HL-60 (cell line): ENCODE measurements around the gene NUP62.
"Not testable (repeated sequence)": the region's sequence is repeated elsewhere in the genome, so short reads cannot be mapped to it uniquely, and the experiment has no call there.

Source experiments
- DNase-seq, 2 experiments: peaks; one replicate each; pipeline ENCODE4 v3.0.0-alpha.2; 2010 to 2020; ENCODE audit warnings: low read depth in 1 of 2, low spot score in 1 of 2
- H3K27ac ChIP-seq: fragments of 250-450 bp; sonication (Bioruptor Pico); replicated peaks from 2 replicates; pipeline ENCODE4 v1.5.1; 2020; ENCODE audit warnings: mild to moderate bottlenecking, moderate library complexity
- H3K27me3 ChIP-seq: fragments of 250-450 bp; sonication (Bioruptor Pico); 2 replicates; pipeline ENCODE4 v1.5.1; 2021; ENCODE audit warnings: mild to moderate bottlenecking, moderate library complexity; ENCODE audit not compliant: insufficient read depth, poor library complexity, severe bottlenecking
- H3K4me3 ChIP-seq: replicated peaks from 2 replicates; pipeline ENCODE4 v1.5.1; 2011; ENCODE audit warnings: mild to moderate bottlenecking, control low read depth, low read length; ENCODE audit not compliant: insufficient read depth
- GABPA ChIP-seq: IDR thresholded peaks from 2 replicates; pipeline ENCODE4 v1.6.1; 2012; ENCODE audit warnings: low read depth
- POLR2AphosphoS5 ChIP-seq: IDR thresholded peaks from 2 replicates; pipeline ENCODE4 v1.6.1; 2012; ENCODE audit warnings: low read depth
- SPI1 ChIP-seq: IDR thresholded peaks from 2 replicates; pipeline ENCODE4 v1.6.1; 2012; ENCODE audit warnings: low read depth, mild to moderate bottlenecking, borderline replicate concordance
- TF ChIP-seq, protein P1 (sequence below): IDR thresholded peaks from one replicate; pipeline ENCODE4 v1.5.1; 2011; ENCODE audit warnings: low read length, control low read depth, inconsistent platforms; ENCODE audit not compliant: insufficient read depth
- TF ChIP-seq, protein P2 (sequence below): IDR thresholded peaks from 2 replicates; pipeline ENCODE4 v1.6.1; 2012; ENCODE audit warnings: low read depth; ENCODE audit not compliant: insufficient replicate concordance

NUP62 gene

DNA sequence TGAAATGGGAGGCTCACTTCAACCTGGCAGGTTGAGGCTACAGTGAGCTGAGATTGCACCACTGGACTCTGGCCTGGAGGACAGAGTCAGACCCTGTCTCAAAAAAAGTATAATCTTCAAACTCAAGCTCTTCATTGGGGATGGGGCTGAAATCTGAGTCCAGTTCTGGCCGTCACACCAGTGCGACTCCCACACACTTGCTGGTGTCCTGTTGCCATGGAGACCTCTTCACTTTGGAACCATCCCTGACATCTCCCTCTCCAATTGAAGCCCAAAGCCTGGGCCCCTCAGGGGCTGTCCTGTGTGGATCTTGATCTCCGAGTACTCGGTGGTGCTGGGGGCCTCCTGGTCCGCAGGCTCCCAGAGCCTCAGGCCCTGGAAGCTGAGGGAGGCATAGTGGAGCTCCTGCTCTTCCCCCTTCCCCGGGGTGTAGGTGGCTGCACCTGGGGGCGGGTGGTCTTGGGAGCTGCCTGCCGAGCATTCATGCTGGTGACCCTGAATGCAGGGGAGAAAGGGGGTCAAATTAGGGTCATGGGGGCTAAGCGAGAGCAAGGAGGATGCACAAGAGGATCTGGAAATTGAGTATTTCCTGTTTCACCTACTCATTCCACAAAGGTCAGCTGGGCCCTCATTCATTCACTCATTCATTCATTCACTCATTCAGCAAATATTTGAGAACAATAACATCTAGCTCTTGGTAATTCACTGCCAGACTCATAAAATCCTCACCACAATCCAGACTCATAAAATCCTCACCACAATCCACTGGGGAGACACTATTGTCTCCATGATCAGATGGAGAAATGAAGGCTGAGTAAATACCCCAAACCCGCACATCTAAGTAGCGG is 20.7 kb upstream of the NUP62 start:
- Histone ChIP-seq H3K27me3 (no peaks in the 10 kb centered on the region), H3K4me3 (no peak overlapping the region), H3K27ac (no peak overlapping the region)
- TF ChIP-seq POLR2AphosphoS5, result no peak
- DNase-seq, result no peak

DNA sequence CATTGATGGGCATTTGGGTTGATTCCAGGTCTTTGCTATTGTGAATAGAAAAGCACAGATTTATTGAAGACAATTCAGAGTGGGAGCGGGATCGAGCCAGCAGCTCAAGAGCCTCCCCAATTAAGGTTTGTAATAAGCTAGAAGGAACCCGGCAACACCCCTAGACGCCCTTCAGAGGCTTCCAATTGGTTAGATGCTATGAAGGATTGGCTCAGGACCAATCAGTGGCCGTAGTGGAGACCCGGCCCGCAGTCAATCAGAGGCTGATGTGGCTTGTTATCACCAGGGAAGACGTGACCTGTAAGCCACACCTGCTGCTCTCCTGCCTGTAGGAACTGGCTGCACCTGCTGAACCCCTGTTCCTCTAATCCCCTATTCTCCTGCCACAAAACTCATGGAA is 17.1 kb upstream of the NUP62 start:
- DNase-seq, result no peak
- TF ChIP-seq SPI1, result no peak
- TF ChIP-seq, protein P1, sequence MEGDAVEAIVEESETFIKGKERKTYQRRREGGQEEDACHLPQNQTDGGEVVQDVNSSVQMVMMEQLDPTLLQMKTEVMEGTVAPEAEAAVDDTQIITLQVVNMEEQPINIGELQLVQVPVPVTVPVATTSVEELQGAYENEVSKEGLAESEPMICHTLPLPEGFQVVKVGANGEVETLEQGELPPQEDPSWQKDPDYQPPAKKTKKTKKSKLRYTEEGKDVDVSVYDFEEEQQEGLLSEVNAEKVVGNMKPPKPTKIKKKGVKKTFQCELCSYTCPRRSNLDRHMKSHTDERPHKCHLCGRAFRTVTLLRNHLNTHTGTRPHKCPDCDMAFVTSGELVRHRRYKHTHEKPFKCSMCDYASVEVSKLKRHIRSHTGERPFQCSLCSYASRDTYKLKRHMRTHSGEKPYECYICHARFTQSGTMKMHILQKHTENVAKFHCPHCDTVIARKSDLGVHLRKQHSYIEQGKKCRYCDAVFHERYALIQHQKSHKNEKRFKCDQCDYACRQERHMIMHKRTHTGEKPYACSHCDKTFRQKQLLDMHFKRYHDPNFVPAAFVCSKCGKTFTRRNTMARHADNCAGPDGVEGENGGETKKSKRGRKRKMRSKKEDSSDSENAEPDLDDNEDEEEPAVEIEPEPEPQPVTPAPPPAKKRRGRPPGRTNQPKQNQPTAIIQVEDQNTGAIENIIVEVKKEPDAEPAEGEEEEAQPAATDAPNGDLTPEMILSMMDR, result no peak
- TF ChIP-seq GABPA, result no peak
- no peak for TF ChIP-seq POLR2AphosphoS5
- TF ChIP-seq, protein P2, sequence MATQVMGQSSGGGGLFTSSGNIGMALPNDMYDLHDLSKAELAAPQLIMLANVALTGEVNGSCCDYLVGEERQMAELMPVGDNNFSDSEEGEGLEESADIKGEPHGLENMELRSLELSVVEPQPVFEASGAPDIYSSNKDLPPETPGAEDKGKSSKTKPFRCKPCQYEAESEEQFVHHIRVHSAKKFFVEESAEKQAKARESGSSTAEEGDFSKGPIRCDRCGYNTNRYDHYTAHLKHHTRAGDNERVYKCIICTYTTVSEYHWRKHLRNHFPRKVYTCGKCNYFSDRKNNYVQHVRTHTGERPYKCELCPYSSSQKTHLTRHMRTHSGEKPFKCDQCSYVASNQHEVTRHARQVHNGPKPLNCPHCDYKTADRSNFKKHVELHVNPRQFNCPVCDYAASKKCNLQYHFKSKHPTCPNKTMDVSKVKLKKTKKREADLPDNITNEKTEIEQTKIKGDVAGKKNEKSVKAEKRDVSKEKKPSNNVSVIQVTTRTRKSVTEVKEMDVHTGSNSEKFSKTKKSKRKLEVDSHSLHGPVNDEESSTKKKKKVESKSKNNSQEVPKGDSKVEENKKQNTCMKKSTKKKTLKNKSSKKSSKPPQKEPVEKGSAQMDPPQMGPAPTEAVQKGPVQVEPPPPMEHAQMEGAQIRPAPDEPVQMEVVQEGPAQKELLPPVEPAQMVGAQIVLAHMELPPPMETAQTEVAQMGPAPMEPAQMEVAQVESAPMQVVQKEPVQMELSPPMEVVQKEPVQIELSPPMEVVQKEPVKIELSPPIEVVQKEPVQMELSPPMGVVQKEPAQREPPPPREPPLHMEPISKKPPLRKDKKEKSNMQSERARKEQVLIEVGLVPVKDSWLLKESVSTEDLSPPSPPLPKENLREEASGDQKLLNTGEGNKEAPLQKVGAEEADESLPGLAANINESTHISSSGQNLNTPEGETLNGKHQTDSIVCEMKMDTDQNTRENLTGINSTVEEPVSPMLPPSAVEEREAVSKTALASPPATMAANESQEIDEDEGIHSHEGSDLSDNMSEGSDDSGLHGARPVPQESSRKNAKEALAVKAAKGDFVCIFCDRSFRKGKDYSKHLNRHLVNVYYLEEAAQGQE, result no peak
- Histone ChIP-seq H3K27ac (no peak overlapping the region), H3K4me3 (no peak overlapping the region), H3K27me3 (no peaks in the 10 kb centered on the region)

DNA sequence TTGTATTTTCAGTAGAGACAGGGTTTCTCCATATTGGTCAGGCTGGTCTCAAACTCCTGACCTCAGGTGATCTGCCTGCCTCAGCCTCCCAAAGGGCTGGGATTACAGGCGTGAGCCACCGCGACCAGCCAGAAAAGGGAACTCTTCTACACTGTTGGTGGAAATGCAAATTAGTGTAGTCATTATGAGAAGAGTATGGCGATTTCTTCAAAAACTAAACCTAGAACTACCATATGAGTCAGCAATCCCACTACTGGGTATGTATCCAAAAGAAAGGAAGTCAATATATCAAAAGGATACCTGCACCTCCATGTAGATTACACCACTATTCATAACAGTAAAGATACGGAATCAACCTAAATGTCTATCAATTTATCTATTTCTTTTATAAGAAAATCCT is 15.3 kb upstream of the NUP62 start:
- not testable (repeated sequence) for H3K27ac ChIP-seq, H3K4me3 ChIP-seq, DNase-seq, H3K27me3 ChIP-seq
- peak; percentile 31; the same call in 1 of the 2 replicates for TF ChIP-seq SPI1

DNA sequence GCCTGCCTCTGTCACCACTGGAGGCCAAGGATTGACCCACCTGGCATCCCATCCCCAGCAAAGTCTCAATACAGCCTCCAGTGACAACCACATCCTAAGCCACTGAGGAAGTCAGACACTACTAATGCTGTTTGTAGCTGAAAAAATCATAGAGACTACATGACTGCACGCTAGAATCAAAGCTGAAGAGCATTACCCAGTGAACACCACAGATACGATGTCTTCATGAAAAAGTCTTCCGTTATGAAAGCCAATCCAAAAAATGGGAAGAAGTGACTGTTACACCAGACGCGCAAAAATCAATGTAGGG is 11.1 kb upstream of the NUP62 start:
- Histone ChIP-seq H3K27me3 (no peaks in the 10 kb centered on the region), H3K4me3 (no peak overlapping the region), H3K27ac (no peak overlapping the region)
- TF ChIP-seq GABPA (no peak), SPI1 (no peak), POLR2AphosphoS5 (no peak)
- TF ChIP-seq, protein P1, result no peak
- TF ChIP-seq, protein P2, result no peak
- DNase-seq, result no peak
